ENCODE measurements around the gene MED27. TPM values are rescaled to one million over a fixed set of nuclear protein-coding genes. Genes with fewer than 3 reads are reported as not detected.

Gene MED27
- total and polyA plus RNA-seq, 2 donors (not counting 1 experiment from before 2014, with no cell fraction given) = 13.4 to 44.7 TPM

DNA sequence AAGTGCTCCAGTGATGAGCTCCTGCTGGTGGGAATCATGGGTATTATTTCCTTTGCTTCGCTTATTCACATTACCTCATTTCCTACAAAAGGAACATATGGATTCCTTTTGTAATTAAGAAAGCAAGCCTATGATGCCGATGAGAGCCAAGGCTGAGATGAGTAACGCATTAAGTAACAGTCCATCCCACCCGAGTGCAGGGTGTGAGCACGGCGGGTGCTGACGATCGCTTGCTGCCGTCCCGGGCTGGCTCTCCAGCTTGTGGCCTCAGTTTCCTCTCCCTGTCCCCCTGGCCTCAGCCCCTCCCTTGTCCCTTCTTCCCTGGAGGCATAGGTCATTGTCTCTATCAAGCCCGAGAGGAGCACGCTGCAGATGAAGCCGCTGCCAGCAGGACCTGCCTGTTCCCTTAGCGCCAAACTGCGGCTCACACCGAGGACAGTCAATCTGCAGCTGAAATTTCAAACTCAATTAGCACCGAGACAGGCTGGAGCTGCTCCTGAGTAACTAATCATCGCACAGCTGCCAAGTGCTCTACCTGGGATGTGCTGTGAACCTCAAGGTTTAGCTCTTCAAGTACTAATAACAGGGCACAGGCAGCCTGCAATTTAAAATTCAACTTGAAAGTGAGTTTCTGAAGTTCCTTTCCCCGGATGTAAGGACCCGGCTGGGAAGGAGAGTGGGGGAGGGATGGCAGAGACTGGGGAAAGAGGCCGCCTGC lies 224.6 kb downstream of the MED27 start:
- Histone ChIP-seq H3K79me2 (ENCODE audit: control insufficient read depth, insufficient read depth, low read length) (no peaks in the 10 kb centered on the region), H4K20me1 (ENCODE audit: control insufficient read depth, extremely low read depth, insufficient read depth, low read length) (peaks cover 2% of the 10 kb centered on the region), H3K27ac (ENCODE audit: insufficient read depth, low read length) (no peak overlapping the region), H3K36me3 (ENCODE audit: control insufficient read depth, insufficient read depth, low read length) (no peaks in the 10 kb centered on the region), H3K9ac (ENCODE audit: insufficient read depth, low read length) (no peak overlapping the region), H3K4me2 (ENCODE audit: extremely low read depth, insufficient read depth, low read length) (no peak overlapping the region), H3K4me3 (replicated peaks in 1 of 4; ENCODE audit: control extremely low read depth in 1 of 4, insufficient read depth in 1 of 4, low read depth in 3 of 4, low read length in 4 of 4) (no peak overlapping the region), H3K4me1 (ENCODE audit: control insufficient read depth, extremely low read depth, insufficient read depth, low read length) (no peaks in the 10 kb centered on the region), H3K27me3 (ENCODE audit: control insufficient read depth, insufficient read depth, low read length) (no peaks in the 10 kb centered on the region), H2AFZ (ENCODE audit: low read length) (no peak overlapping the region), H3K9me3 (ENCODE audit: control insufficient read depth, insufficient read depth, low read depth, low read length) (no peaks in the 10 kb centered on the region)
- peak; percentile 20 to 33 for DNase-seq (ENCODE audit: low read depth in 2 of 2)
- TF ChIP-seq, protein P1, sequence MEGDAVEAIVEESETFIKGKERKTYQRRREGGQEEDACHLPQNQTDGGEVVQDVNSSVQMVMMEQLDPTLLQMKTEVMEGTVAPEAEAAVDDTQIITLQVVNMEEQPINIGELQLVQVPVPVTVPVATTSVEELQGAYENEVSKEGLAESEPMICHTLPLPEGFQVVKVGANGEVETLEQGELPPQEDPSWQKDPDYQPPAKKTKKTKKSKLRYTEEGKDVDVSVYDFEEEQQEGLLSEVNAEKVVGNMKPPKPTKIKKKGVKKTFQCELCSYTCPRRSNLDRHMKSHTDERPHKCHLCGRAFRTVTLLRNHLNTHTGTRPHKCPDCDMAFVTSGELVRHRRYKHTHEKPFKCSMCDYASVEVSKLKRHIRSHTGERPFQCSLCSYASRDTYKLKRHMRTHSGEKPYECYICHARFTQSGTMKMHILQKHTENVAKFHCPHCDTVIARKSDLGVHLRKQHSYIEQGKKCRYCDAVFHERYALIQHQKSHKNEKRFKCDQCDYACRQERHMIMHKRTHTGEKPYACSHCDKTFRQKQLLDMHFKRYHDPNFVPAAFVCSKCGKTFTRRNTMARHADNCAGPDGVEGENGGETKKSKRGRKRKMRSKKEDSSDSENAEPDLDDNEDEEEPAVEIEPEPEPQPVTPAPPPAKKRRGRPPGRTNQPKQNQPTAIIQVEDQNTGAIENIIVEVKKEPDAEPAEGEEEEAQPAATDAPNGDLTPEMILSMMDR (conservative IDR thresholded peaks at IDR 0.05 in 1 of 2, IDR thresholded peaks at IDR 0.05 in 1 of 2; ENCODE audit: low read depth in 1 of 2, low read length in 2 of 2) = no peak
- TF ChIP-seq EZH2 (IDR thresholded peaks at IDR 0.05; ENCODE audit: low read length, missing control alignments) = no peak

- Histone ChIP-seq H3K36me3 (ENCODE audit: control insufficient read depth, insufficient read depth, low read length) (no peaks in the 10 kb centered on the region), H2AFZ (ENCODE audit: low read length) (no peak overlapping the region), H3K27me3 (ENCODE audit: control insufficient read depth, insufficient read depth, low read length) (no peaks in the 10 kb centered on the region), H3K4me1 (ENCODE audit: control insufficient read depth, extremely low read depth, insufficient read depth, low read length) (no peaks in the 10 kb centered on the region), H3K4me2 (ENCODE audit: extremely low read depth, insufficient read depth, low read length) (no peak overlapping the region), H4K20me1 (ENCODE audit: control insufficient read depth, extremely low read depth, insufficient read depth, low read length) (peaks cover 2% of the 10 kb centered on the region), H3K9ac (ENCODE audit: insufficient read depth, low read length) (no peak overlapping the region), H3K79me2 (ENCODE audit: control insufficient read depth, insufficient read depth, low read length) (no peaks in the 10 kb centered on the region), H3K27ac (ENCODE audit: insufficient read depth, low read length) (no peak overlapping the region), H3K4me3 (replicated peaks in 1 of 4; ENCODE audit: control extremely low read depth in 1 of 4, insufficient read depth in 1 of 4, low read depth in 3 of 4, low read length in 4 of 4) (no peak overlapping the region), H3K9me3 (ENCODE audit: control insufficient read depth, insufficient read depth, low read depth, low read length) (no peaks in the 10 kb centered on the region)
- no peak for TF ChIP-seq EZH2 (IDR thresholded peaks at IDR 0.05; ENCODE audit: low read length, missing control alignments)
- TF ChIP-seq, protein P1 (conservative IDR thresholded peaks at IDR 0.05 in 1 of 2, IDR thresholded peaks at IDR 0.05 in 1 of 2; ENCODE audit: low read depth in 1 of 2, low read length in 2 of 2) = no peak
- no peak for DNase-seq (ENCODE audit: low read depth in 2 of 2)
These were observed 225.3 kb downstream of the MED27 start for GRCh38 chr9:131854334-131854733.

GRCh38 chr9:131853434-131853833 lies 226.2 kb downstream of the MED27 start:
- Histone ChIP-seq H3K9me3 (ENCODE audit: control insufficient read depth, insufficient read depth, low read depth, low read length) (no peaks in the 10 kb centered on the region), H3K4me2 (ENCODE audit: extremely low read depth, insufficient read depth, low read length) (no peak overlapping the region), H2AFZ (ENCODE audit: low read length) (no peak overlapping the region), H3K4me3 (replicated peaks in 1 of 4; ENCODE audit: control extremely low read depth in 1 of 4, insufficient read depth in 1 of 4, low read depth in 3 of 4, low read length in 4 of 4) (no peak overlapping the region), H3K4me1 (ENCODE audit: control insufficient read depth, extremely low read depth, insufficient read depth, low read length) (no peaks in the 10 kb centered on the region), H3K9ac (ENCODE audit: insufficient read depth, low read length) (no peak overlapping the region), H3K27me3 (ENCODE audit: control insufficient read depth, insufficient read depth, low read length) (no peaks in the 10 kb centered on the region), H4K20me1 (ENCODE audit: control insufficient read depth, extremely low read depth, insufficient read depth, low read length) (peaks cover 2% of the 10 kb centered on the region), H3K27ac (ENCODE audit: insufficient read depth, low read length) (no peak overlapping the region), H3K79me2 (ENCODE audit: control insufficient read depth, insufficient read depth, low read length) (no peaks in the 10 kb centered on the region), H3K36me3 (ENCODE audit: control insufficient read depth, insufficient read depth, low read length) (no peaks in the 10 kb centered on the region)
- TF ChIP-seq, protein P1 (conservative IDR thresholded peaks at IDR 0.05 in 1 of 2, IDR thresholded peaks at IDR 0.05 in 1 of 2; ENCODE audit: low read depth in 1 of 2, low read length in 2 of 2) = no peak
- TF ChIP-seq EZH2 (IDR thresholded peaks at IDR 0.05; ENCODE audit: low read length, missing control alignments) = no peak
- no peak for DNase-seq (ENCODE audit: low read depth in 2 of 2)
